ENCODE data around the gene UBAC2. TPM values are rescaled to one million over a fixed set of nuclear protein-coding genes. Genes with fewer than 3 reads are reported as not detected.
A peak's percentile ranks its signal among the peaks of the same experiment; 100 is the strongest.

UBAC2 gene
- total RNA-seq, 4 donors from 2014 or later = 43.5 to 59.6 (median 52.0) TPM

GRCh38 chr13:99363949-99364348 lies 163.3 kb downstream of the UBAC2 start:
- Histone ChIP-seq H3K9me3 (no peaks in the 10 kb centered on the region), H3K36me3 (peaks cover 0 to 30% (median 0%) of the 10 kb centered on the region in 3 donors), H3K4me1 (no peaks in the 10 kb centered on the region), H3K27ac (no peak overlapping the region), H3K4me3 (no peak overlapping the region), H3K27me3 (no peaks in the 10 kb centered on the region)
- WGBS, 2 donors = 50 to 61% methylated on average over 1 of the region's 1 CpG
- no peak for TF ChIP-seq EP300 (IDR thresholded peaks at IDR 0.05)
- TF ChIP-seq CTCF (IDR thresholded peaks at IDR 0.05) = no peak
- TF ChIP-seq POLR2A (IDR thresholded peaks at IDR 0.05) = no peak
- no peak for DNase-seq (ENCODE audit: low spot score in 2 of 2)

GRCh38 chr13:99366075-99366987 lies 165.7 kb downstream of the UBAC2 start:
- WGBS, 2 donors = 84 to 86% methylated on average over 11 of the region's 11 CpGs
- H3K27me3 ChIP-seq = no peaks in the 10 kb centered on the region
- H3K4me3 ChIP-seq = no peak overlapping the region
- H3K9me3 ChIP-seq = no peaks in the 10 kb centered on the region
- H3K4me1 ChIP-seq = no peaks in the 10 kb centered on the region
- H3K27ac ChIP-seq = peak overlapping the region in 1 of 4 donors; percentile 8
- no peak for DNase-seq (ENCODE audit: low spot score in 2 of 2)
- H3K36me3 ChIP-seq = peaks cover 0 to 45% (median 0%) of the 10 kb centered on the region in 3 donors
- TF ChIP-seq EP300 (IDR thresholded peaks at IDR 0.05) = no peak
- no peak for TF ChIP-seq POLR2A (IDR thresholded peaks at IDR 0.05)
- TF ChIP-seq CTCF (IDR thresholded peaks at IDR 0.05) = no peak

- 82 to 84% methylated on average over 7 of the region's 7 CpGs for WGBS, 2 donors
- H3K27me3 ChIP-seq = no peaks in the 10 kb centered on the region
- H3K27ac ChIP-seq = no peak overlapping the region
- no peak for TF ChIP-seq POLR2A (IDR thresholded peaks at IDR 0.05)
- no peak for TF ChIP-seq EP300 (IDR thresholded peaks at IDR 0.05)
- TF ChIP-seq CTCF (IDR thresholded peaks at IDR 0.05) = no peak
- H3K36me3 ChIP-seq = peaks cover 0 to 47% (median 0%) of the 10 kb centered on the region in 3 donors
- DNase-seq (ENCODE audit: low spot score in 2 of 2) = no peak
- no peak overlapping the region for H3K4me3 ChIP-seq
- no peaks in the 10 kb centered on the region for H3K4me1 ChIP-seq
- no peaks in the 10 kb centered on the region for H3K9me3 ChIP-seq
Measured at GRCh38 chr13:99367106-99367616, 166.5 kb downstream of the UBAC2 start.

GRCh38 chr13:99367663-99368448 lies 167.2 kb downstream of the UBAC2 start:
- Histone ChIP-seq H3K4me1 (no peaks in the 10 kb centered on the region), H3K27me3 (no peaks in the 10 kb centered on the region), H3K27ac (no peak overlapping the region), H3K4me3 (no peak overlapping the region), H3K9me3 (no peaks in the 10 kb centered on the region), H3K36me3 (peaks cover 0 to 53% (median 0%) of the 10 kb centered on the region in 3 donors)
- 86 to 88% methylated on average over 16 of the region's 16 CpGs for WGBS, 2 donors
- TF ChIP-seq EP300 (IDR thresholded peaks at IDR 0.05) = no peak
- no peak for TF ChIP-seq POLR2A (IDR thresholded peaks at IDR 0.05)
- no peak for TF ChIP-seq CTCF (IDR thresholded peaks at IDR 0.05)
- no peak for DNase-seq (ENCODE audit: low spot score in 2 of 2)

Measured in tibial nerve (tissue), 4 donors.